AG09309 (cell line): ENCODE measurements around the gene GDF10.

Experiments
- DNase-seq: peaks from one replicate; pipeline ENCODE4 v3.0.0-alpha.2; 2010; ENCODE audit warnings: low read depth
- H3K4me3 ChIP-seq: 2 replicates; pipeline ENCODE4 v1.5.1; 2011; ENCODE audit warnings: mild to moderate bottlenecking, low read depth, low read length, moderate library complexity; ENCODE audit not compliant: control insufficient read depth
- CTCF ChIP-seq: IDR thresholded peaks from 2 replicates; pipeline ENCODE4 v1.5.1; 2011; ENCODE audit warnings: mild to moderate bottlenecking, low read depth, low read length, inconsistent platforms; ENCODE audit not compliant: insufficient read depth, control insufficient read depth; ENCODE audit errors: missing control alignments

GDF10 gene

DNA sequence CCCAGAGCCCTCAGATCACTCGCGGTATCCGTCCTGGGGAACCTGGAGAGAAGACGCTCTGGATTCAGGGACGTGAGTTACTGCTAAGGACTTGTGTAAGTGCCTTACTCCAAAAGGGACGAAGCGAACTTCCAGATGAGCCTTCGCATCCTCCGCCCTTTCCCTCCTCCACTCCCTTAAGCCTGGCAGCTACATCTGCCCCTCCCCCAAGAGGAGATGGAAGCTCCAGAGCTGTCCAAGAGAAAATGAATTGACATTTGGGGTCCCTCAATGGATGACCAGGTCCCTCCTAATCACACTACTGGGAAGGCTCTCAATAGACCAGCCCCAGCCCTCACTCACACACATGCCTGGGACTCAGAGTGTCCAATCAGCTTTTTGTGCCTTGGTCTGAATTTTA is 31.3 kb upstream of the GDF10 start:
- no peak for TF ChIP-seq CTCF
- DNase-seq = no peak
- H3K4me3 ChIP-seq = no peak overlapping the region

DNA sequence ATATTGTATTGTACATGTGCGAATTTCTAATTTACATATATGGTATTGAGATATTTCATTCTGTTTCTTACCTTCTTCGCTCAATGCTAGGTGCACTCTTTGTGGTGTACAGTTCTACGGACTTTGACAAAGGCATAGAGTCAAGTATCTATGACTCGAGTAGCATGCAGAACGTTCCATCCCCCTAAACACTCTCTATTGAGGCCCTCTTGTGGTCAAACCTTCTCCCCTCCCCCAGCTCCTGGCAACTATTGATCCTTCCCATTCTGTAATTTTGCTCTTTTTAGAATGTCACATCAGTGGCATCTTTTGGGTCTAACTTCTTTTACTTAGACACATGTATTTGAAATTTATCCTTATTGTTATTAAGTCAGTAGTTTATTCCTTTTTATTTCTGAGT is 30.7 kb upstream of the GDF10 start:
- peak; percentile 16 for TF ChIP-seq CTCF
- DNase-seq = no peak
- no peak overlapping the region for H3K4me3 ChIP-seq

GRCh38 chr10:47276071-47276470 is 23.9 kb upstream of the GDF10 start:
- DNase-seq = no peak
- no peak overlapping the region for H3K4me3 ChIP-seq
- no peak for TF ChIP-seq CTCF

DNA sequence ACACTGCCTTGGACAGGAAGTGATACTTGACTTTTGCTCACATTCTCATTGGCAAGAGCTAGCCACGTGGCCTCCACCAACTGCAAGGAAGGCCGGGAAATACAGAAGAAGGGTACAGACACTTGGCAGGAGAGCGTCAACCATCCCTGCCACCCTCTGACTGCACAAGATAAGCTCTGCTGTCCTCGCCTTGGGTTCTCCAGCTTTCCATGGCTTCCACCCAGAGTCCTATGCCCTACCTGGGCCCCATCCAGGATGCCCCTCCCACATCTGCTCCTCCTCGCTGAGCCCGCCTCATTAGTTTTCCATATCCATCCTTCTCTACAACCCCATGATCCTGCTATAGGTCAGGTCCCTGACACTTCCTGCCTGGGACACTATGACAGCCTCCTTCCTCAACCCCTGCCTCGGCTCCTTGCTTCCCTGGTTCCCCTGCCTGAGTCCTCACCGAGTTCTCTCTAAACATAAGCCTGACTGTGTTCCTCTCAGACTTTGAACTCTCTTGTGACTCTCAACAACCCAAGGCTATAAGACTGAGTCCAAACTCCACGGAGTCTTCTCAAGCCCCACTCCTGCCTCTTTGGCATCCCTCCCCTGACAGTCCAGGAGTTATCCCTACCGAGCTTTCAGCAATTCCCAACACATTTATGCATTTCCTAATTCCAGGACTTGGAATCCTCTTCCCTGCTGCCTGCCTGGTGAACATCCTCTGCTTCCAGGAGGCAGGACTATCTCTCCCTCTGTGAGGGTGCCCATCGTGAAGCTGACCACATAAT is 23.2 kb upstream of the GDF10 start:
- TF ChIP-seq CTCF = no peak
- no peak for DNase-seq
- no peak overlapping the region for H3K4me3 ChIP-seq

GRCh38 chr10:47277352-47278151 is 22.4 kb upstream of the GDF10 start:
- no peak for DNase-seq
- H3K4me3 ChIP-seq = no peak overlapping the region
- TF ChIP-seq CTCF = no peak

DNA sequence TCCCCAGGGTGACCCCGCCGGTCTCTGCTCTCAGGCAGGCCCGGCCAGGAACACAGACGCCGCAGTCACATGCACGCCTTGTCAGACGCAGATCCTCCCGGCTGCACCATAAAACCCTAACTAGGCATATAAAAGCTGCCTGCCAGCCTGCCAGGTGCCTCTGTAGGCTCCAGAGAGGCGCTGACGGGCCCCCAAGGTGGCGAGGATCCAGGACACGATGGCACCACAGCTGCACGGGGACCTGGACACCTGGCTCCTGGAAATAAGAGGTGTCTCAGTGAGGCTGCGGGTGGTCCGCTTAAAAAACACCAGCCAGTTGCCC is 21.9 kb upstream of the GDF10 start:
- no peak for DNase-seq
- TF ChIP-seq CTCF = no peak
- H3K4me3 ChIP-seq = no peak overlapping the region
